ENCODE measurements around the gene SPATA1. TPM values are rescaled to one million over a fixed set of nuclear protein-coding genes. Genes with fewer than 3 reads are reported as not detected.

The SPATA1 gene
- total RNA-seq, 1 experiment from 2014 or later = 0.85 TPM

- DNase-seq (ENCODE audit: low spot score) = no peak
- Mint-ChIP-seq H3K9me3 (peaks cover 16% of the 10 kb centered on the region), H3K4me3 (peak overlapping the region; percentile 97), H3K36me3 (peaks cover 30% of the 10 kb centered on the region), H3K27ac (no peak overlapping the region), H3K4me1 (peaks cover 8% of the 10 kb centered on the region), H3K27me3 (ENCODE audit: low read depth) (peaks cover 42% of the 10 kb centered on the region)
- POLR2A ChIA-PET = interaction anchor here (0.8 kb wide), 1 partner anchor 26 kb away, joined by 4 read pairs; the partner anchor contains the start of genes GNG5 and SPATA1
- no peak for ATAC-seq
- CTCF ChIA-PET = interaction anchor here (0.6 to 1.1 kb wide), 4 partner anchors 93 to 465 kb away, joined by 3 to 5 read pairs (median 3); no protein-coding TSS in a partner anchor
- TF ChIP-seq AR (CRISPR knock-in tag; IDR thresholded peaks at IDR 0.05) (no peak), RELA (CRISPR knock-in tag; IDR thresholded peaks at IDR 0.05; ENCODE audit: borderline replicate concordance) (no peak), FOXJ3 (CRISPR knock-in tag; IDR thresholded peaks at IDR 0.05; ENCODE audit: borderline replicate concordance) (no peak), ZSCAN18 (CRISPR knock-in tag; IDR thresholded peaks at IDR 0.05) (no peak), ETV6 (CRISPR knock-in tag; IDR thresholded peaks at IDR 0.05) (no peak), HMGXB4 (CRISPR knock-in tag; IDR thresholded peaks at IDR 0.05) (no peak), MXD4 (CRISPR knock-in tag; IDR thresholded peaks at IDR 0.05; ENCODE audit: borderline replicate concordance) (no peak), IRF2 (CRISPR knock-in tag; IDR thresholded peaks at IDR 0.05; ENCODE audit: borderline replicate concordance, low read depth) (no peak), MYBL2 (CRISPR knock-in tag; IDR thresholded peaks at IDR 0.05) (no peak), ZNF121 (CRISPR knock-in tag; IDR thresholded peaks at IDR 0.05) (no peak), CDX4 (CRISPR knock-in tag; IDR thresholded peaks at IDR 0.05; ENCODE audit: borderline replicate concordance) (no peak), E2F1 (CRISPR knock-in tag; IDR thresholded peaks at IDR 0.05) (no peak), NR1H2 (CRISPR knock-in tag; IDR thresholded peaks at IDR 0.05) (no peak), ZNF423 (CRISPR knock-in tag; IDR thresholded peaks at IDR 0.05) (no peak), TP53 (CRISPR knock-in tag; IDR thresholded peaks at IDR 0.05) (no peak), NR3C1 (CRISPR knock-in tag; conservative IDR thresholded peaks at IDR 0.05; ENCODE audit: low read depth) (no peak), AFF4 (CRISPR knock-in tag; IDR thresholded peaks at IDR 0.05; ENCODE audit: borderline replicate concordance) (no peak), NR2C2 (CRISPR knock-in tag; IDR thresholded peaks at IDR 0.05) (no peak)
- TF ChIP-seq, protein P1, sequence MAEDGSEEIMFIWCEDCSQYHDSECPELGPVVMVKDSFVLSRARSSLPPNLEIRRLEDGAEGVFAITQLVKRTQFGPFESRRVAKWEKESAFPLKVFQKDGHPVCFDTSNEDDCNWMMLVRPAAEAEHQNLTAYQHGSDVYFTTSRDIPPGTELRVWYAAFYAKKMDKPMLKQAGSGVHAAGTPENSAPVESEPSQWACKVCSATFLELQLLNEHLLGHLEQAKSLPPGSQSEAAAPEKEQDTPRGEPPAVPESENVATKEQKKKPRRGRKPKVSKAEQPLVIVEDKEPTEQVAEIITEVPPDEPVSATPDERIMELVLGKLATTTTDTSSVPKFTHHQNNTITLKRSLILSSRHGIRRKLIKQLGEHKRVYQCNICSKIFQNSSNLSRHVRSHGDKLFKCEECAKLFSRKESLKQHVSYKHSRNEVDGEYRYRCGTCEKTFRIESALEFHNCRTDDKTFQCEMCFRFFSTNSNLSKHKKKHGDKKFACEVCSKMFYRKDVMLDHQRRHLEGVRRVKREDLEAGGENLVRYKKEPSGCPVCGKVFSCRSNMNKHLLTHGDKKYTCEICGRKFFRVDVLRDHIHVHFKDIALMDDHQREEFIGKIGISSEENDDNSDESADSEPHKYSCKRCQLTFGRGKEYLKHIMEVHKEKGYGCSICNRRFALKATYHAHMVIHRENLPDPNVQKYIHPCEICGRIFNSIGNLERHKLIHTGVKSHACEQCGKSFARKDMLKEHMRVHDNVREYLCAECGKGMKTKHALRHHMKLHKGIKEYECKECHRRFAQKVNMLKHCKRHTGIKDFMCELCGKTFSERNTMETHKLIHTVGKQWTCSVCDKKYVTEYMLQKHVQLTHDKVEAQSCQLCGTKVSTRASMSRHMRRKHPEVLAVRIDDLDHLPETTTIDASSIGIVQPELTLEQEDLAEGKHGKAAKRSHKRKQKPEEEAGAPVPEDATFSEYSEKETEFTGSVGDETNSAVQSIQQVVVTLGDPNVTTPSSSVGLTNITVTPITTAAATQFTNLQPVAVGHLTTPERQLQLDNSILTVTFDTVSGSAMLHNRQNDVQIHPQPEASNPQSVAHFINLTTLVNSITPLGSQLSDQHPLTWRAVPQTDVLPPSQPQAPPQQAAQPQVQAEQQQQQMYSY (CRISPR knock-in tag; IDR thresholded peaks at IDR 0.05) = no peak
These were observed 26.2 kb upstream of the SPATA1 start for GRCh38 chr1:84479998-84480397.
